HepG2 (cell line): Measurements from ENCODE around the gene RPS6KC1. TPM values are rescaled to one million over a fixed set of nuclear protein-coding genes. Genes with fewer than 3 reads are reported as not detected.

Experiments
- CAMTA2 ChIP-seq: sonication (generic); formaldehyde crosslinking; IDR thresholded peaks from 2 replicates; pipeline ENCODE4 v1.4.0; 2020; ENCODE audit warnings: mild to moderate bottlenecking, missing genetic modification reagents, borderline replicate concordance
- KLF9 ChIP-seq: IDR thresholded peaks from 2 replicates; pipeline ENCODE4 v1.6.1; 2016; ENCODE audit warnings: low read depth
- KMT2A ChIP-seq: sonication (generic); formaldehyde crosslinking; IDR thresholded peaks from 2 replicates; pipeline ENCODE4 v1.4.0; 2020; ENCODE audit warnings: missing genetic modification reagents
- NCOA1 ChIP-seq: sonication (generic); formaldehyde crosslinking; IDR thresholded peaks from 2 replicates; pipeline ENCODE4 v1.9.0; 2021; ENCODE audit warnings: missing genetic modification reagents
- U2AF2 ChIP-seq: fragments of 200-400 bp; formaldehyde crosslinking; IDR thresholded peaks from 2 replicates; pipeline ENCODE4 v1.6.1; 2017; ENCODE audit warnings: low read depth, mild to moderate bottlenecking, low read length
- ZKSCAN8 ChIP-seq: IDR thresholded peaks from 2 replicates; pipeline ENCODE4 v1.6.1; 2016; ENCODE audit warnings: borderline replicate concordance, missing genetic modification reagents, missing compliant biosample characterization
- ZNF224 ChIP-seq: sonication (generic); formaldehyde crosslinking; IDR thresholded peaks from 2 replicates; pipeline ENCODE4 v1.5.0; 2020; ENCODE audit warnings: mild to moderate bottlenecking, missing genetic modification reagents
- ZNF225 ChIP-seq: sonication (generic); formaldehyde crosslinking; IDR thresholded peaks from 2 replicates; pipeline ENCODE4 v1.4.0; 2020; ENCODE audit warnings: mild to moderate bottlenecking, missing genetic modification reagents
- ZNF563 ChIP-seq: sonication (generic); formaldehyde crosslinking; IDR thresholded peaks from 2 replicates; pipeline ENCODE4 v1.8.0; 2022; ENCODE audit warnings: mild to moderate bottlenecking, moderate library complexity, missing genetic modification reagents
- ZNF629 ChIP-seq: sonication (generic); formaldehyde crosslinking; conservative IDR thresholded peaks from 2 replicates; pipeline ENCODE4 v1.5.0; 2020; ENCODE audit warnings: missing genetic modification reagents
- ZNF652 ChIP-seq: IDR thresholded peaks from 2 replicates; pipeline ENCODE4 v1.6.1; 2016; ENCODE audit warnings: low read depth, borderline replicate concordance
- polyA plus RNA-seq, 8 experiments: library from polyadenylated mRNA; depleted of rRNA in 3 of 8; stranded (reverse) in 7 of 8; unstranded in 1 of 8; fragments of >200 nt; fragmentation: Illumina TruSeq in 4 of 8; extraction: Trizol in 4 of 8; gene quantifications; 2 replicates each; pipeline versions ENCODE4 v1.2.1 to v1.2.3, GENCODE V29; 2011 to 2016; ENCODE audit warnings: low read depth in 4 of 8, missing spikeins in 1 of 8, mixed read lengths in 1 of 8; ENCODE audit not compliant: insufficient read depth in 1 of 8
- total RNA-seq, 5 experiments: library from RNA; depleted of rRNA; stranded (reverse); fragments of >200 nt; fragmentation: Illumina TruSeq; extraction: Trizol; gene quantifications; 2 replicates each; pipeline ENCODE4 v1.2.3, GENCODE V29; 2016; ENCODE audit warnings: low read depth in 1 of 5
- TF ChIP-seq, protein P1 (sequence below): sonication (generic); formaldehyde crosslinking; IDR thresholded peaks from 2 replicates; pipeline ENCODE4 v1.4.0; 2020; ENCODE audit warnings: mild to moderate bottlenecking, missing genetic modification reagents
- TF ChIP-seq, protein P2 (sequence below): sonication (generic); formaldehyde crosslinking; IDR thresholded peaks from 2 replicates; pipeline ENCODE4 v1.8.1; 2023; ENCODE audit warnings: mild to moderate bottlenecking, moderate library complexity, missing genetic modification reagents
- TF ChIP-seq, protein P3 (sequence below): IDR thresholded peaks from 2 replicates; pipeline ENCODE4 v1.6.1; 2016; ENCODE audit warnings: mild to moderate bottlenecking
- TF ChIP-seq, protein P4 (sequence below): IDR thresholded peaks from 2 replicates; pipeline ENCODE4 v1.6.1; 2018; ENCODE audit warnings: missing genetic modification reagents
- TF ChIP-seq, protein P5 (sequence below): sonication (generic); formaldehyde crosslinking; IDR thresholded peaks from 2 replicates; pipeline ENCODE4 v1.8.1; 2022; ENCODE audit warnings: mild to moderate bottlenecking, missing genetic modification reagents

RPS6KC1 gene
- total and polyA plus RNA-seq, 2 of the 13 experiments (the other 11 are each of a cell fraction or from before 2014, with no cell fraction given): 11.0 to 25.2 TPM

DNA sequence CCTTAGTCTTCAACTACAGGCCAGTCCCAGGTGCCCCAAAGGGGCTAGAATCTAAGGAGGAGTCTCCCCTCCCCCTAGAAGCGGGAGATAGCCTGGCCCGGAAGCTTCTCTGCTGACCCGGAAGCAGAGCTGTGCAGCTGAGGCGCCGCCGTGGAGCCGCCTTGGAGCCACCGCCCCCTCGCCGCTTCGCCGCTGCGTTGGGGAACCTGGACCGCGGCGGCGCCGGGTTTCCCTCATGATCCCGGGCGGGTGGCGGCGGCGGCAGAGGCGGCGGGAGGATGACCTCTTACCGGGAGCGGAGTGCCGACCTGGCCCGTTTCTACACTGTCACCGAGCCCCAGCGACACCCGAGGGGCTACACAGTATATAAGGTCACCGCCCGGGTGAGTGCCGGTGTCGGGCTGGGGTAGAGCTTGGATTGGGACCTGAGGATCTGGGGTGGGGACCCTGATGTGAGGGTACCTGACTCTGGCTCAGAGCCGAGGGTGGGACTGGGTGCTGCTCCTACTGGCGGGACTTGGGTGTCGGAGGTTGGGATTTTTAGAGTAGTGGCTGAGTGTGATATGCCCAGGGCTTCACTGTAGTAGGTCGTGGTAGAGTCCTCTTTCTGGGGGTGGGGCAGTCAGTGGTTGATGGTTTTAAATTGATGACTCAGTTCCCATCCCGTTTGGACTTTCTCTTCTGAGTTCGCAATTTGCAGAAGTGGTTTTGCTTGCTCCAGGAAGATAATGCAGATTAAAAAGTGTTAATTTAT lies at the start of gene RPS6KC1 (continued):
- TF ChIP-seq, protein P1, sequence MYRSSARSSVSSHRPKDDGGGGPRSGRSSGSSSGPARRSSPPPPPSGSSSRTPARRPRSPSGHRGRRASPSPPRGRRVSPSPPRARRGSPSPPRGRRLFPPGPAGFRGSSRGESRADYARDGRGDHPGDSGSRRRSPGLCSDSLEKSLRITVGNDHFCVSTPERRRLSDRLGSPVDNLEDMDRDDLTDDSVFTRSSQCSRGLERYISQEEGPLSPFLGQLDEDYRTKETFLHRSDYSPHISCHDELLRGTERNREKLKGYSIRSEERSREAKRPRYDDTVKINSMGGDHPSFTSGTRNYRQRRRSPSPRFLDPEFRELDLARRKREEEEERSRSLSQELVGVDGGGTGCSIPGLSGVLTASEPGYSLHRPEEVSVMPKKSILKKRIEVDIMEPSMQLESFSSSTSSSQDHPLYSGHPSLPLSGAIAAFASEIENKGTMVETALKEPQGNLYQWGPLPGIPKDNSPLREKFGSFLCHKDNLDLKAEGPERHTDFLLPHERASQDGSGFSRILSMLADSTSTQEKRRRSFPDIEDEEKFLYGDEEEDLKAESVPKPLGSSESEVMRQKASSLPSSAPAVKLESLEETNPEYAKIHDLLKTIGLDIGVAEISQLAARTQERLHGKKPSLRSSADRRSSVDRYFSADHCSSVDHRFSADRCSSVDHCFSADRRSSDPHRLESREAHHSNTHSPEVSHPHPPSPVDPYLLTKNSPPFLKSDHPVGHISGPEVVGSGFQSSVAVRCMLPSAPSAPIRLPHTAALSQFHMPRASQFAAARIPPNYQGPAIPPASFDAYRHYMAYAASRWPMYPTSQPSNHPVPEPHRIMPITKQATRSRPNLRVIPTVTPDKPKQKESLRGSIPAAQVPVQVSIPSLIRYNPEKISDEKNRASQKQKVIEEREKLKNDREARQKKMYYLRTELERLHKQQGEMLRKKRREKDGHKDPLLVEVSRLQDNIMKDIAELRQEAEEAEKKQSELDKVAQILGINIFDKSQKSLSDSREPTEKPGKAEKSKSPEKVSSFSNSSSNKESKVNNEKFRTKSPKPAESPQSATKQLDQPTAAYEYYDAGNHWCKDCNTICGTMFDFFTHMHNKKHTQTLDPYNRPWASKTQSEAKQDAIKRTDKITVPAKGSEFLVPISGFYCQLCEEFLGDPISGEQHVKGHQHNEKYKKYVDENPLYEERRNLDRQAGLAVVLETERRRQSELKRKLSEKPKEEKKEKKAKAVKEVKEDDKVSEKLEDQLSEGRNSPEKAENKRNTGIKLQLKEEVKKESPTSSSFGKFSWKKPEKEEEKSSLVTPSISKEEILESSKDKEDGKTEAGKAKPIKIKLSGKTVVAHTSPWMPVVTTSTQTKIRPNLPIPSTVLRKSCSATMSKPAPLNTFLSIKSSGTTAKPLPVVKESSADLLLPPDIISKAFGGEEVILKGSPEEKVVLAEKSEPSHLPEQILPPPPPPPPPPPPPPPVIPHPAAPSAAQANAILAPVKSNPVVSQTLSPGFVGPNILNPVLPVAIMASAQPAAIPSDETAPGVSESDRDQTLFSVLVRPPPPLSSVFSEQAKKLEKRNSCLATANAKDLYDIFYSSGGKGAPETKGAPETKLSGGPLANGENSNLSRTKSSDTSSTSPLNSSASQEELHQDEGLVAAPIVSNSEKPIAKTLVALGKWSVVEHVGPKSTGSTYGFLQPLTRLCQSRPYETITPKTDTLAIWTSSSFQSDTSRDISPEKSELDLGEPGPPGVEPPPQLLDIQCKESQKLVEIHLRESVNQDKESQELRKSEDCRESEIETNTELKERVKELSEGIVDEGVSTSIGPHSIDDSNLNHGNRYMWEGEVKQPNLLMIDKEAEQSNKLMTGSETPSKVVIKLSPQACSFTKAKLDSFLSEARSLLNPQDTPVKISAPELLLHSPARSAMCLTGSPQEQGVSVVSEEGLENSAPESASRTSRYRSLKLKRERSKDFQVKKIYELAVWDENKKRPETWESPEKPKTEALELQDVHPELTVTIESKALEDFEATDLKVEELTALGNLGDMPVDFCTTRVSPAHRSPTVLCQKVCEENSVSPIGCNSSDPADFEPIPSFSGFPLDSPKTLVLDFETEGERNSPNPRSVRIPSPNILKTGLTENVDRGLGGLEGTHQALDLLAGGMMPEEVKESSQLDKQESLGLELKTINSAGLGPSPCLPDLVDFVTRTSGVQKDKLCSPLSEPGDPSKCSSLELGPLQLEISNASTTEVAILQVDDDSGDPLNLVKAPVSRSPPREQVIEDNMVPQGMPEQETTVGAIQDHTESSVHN (CRISPR knock-in tag): no peak
- TF ChIP-seq ZKSCAN8 (no peak), KLF9 (CRISPR knock-in tag) (no peak; the same call in 1 of the 2 replicates), ZNF652 (CRISPR knock-in tag) (no peak), ZNF563 (CRISPR knock-in tag) (peak; percentile 80; the same call in 1 of the 2 replicates), CAMTA2 (CRISPR knock-in tag) (no peak), ZNF224 (CRISPR knock-in tag) (no peak), NCOA1 (CRISPR knock-in tag) (no peak), U2AF2 (no peak), KMT2A (CRISPR knock-in tag) (peak; percentile 93; the same call in 1 of the 2 replicates), ZNF225 (CRISPR knock-in tag) (peak; percentile 74; the same call in 1 of the 2 replicates), ZNF629 (no peak)
- TF ChIP-seq, protein P2, sequence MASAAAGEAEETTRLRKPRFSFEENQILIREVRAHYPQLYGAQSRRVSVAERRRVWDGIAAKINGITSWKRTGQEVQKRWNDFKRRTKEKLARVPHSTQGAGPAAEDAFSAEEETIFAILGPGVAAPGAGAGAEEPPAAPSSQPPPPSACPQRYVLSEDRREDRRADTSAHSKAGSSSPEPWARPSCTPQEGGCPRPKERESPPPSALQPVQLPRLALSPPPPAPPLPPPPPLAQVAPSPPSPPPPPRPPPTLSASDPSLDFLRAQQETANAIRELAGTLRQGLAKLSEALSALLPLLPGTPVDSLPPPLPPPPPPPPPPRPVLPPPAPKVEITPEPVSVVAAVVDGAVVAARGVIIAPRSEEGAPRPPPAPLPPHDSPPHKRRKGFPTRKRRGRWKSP (CRISPR knock-in tag): no peak
- TF ChIP-seq, protein P3, sequence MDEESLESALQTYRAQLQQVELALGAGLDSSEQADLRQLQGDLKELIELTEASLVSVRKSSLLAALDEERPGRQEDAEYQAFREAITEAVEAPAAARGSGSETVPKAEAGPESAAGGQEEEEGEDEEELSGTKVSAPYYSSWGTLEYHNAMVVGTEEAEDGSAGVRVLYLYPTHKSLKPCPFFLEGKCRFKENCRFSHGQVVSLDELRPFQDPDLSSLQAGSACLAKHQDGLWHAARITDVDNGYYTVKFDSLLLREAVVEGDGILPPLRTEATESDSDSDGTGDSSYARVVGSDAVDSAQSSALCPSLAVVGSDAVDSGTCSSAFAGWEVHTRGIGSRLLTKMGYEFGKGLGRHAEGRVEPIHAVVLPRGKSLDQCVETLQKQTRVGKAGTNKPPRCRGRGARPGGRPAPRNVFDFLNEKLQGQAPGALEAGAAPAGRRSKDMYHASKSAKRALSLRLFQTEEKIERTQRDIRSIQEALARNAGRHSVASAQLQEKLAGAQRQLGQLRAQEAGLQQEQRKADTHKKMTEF (CRISPR knock-in tag): peak; percentile 76
- TF ChIP-seq, protein P4, sequence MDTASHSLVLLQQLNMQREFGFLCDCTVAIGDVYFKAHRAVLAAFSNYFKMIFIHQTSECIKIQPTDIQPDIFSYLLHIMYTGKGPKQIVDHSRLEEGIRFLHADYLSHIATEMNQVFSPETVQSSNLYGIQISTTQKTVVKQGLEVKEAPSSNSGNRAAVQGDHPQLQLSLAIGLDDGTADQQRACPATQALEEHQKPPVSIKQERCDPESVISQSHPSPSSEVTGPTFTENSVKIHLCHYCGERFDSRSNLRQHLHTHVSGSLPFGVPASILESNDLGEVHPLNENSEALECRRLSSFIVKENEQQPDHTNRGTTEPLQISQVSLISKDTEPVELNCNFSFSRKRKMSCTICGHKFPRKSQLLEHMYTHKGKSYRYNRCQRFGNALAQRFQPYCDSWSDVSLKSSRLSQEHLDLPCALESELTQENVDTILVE: no peak
- TF ChIP-seq, protein P5, sequence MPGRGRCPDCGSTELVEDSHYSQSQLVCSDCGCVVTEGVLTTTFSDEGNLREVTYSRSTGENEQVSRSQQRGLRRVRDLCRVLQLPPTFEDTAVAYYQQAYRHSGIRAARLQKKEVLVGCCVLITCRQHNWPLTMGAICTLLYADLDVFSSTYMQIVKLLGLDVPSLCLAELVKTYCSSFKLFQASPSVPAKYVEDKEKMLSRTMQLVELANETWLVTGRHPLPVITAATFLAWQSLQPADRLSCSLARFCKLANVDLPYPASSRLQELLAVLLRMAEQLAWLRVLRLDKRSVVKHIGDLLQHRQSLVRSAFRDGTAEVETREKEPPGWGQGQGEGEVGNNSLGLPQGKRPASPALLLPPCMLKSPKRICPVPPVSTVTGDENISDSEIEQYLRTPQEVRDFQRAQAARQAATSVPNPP: peak; percentile 81; the same call in 1 of the 2 replicates
